ENCODE data around the gene MLYCD.

- TF ChIP-seq, protein P1, sequence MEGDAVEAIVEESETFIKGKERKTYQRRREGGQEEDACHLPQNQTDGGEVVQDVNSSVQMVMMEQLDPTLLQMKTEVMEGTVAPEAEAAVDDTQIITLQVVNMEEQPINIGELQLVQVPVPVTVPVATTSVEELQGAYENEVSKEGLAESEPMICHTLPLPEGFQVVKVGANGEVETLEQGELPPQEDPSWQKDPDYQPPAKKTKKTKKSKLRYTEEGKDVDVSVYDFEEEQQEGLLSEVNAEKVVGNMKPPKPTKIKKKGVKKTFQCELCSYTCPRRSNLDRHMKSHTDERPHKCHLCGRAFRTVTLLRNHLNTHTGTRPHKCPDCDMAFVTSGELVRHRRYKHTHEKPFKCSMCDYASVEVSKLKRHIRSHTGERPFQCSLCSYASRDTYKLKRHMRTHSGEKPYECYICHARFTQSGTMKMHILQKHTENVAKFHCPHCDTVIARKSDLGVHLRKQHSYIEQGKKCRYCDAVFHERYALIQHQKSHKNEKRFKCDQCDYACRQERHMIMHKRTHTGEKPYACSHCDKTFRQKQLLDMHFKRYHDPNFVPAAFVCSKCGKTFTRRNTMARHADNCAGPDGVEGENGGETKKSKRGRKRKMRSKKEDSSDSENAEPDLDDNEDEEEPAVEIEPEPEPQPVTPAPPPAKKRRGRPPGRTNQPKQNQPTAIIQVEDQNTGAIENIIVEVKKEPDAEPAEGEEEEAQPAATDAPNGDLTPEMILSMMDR (IDR thresholded peaks at IDR 0.05) = no peak
- TF ChIP-seq POLR2A (IDR thresholded peaks at IDR 0.05) = no peak
- TF ChIP-seq POLR2AphosphoS5 (IDR thresholded peaks at IDR 0.05) = no peak
These were observed 18.5 kb downstream of the MLYCD start for GRCh38 chr16:83917152-83918120.

Measured in upper lobe of left lung (tissue), 4 donors.